GM21367 (cell line): ENCODE measurements around the gene ACOT11.

ENCODE experiments used
- ATAC-seq: cut with Tn5 transposase; IDR thresholded peaks from one replicate; pipeline ENCODE4 v1.9.1; 2021; ENCODE audit not compliant: unreplicated experiment

ACOT11 gene

DNA sequence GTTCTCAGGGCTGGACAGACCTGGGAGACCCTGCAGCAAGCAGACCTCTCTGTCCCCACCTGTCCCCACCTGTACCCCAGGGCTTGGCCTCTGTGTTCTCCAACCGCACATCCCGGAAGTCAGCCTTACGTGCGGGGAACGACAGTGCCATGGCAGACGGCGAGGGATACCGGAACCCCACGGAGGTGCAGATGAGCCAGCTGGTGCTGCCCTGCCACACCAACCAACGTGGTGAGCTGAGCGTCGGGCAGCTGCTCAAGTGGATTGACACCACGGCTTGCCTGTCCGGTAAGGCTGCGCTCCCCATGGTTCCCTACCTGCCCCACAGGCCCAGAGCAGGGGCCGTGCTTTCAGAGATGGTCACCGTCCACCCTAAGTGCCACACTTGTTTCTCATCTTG is 36.5 kb downstream of the ACOT11 start:
- ATAC-seq, result no peak

DNA sequence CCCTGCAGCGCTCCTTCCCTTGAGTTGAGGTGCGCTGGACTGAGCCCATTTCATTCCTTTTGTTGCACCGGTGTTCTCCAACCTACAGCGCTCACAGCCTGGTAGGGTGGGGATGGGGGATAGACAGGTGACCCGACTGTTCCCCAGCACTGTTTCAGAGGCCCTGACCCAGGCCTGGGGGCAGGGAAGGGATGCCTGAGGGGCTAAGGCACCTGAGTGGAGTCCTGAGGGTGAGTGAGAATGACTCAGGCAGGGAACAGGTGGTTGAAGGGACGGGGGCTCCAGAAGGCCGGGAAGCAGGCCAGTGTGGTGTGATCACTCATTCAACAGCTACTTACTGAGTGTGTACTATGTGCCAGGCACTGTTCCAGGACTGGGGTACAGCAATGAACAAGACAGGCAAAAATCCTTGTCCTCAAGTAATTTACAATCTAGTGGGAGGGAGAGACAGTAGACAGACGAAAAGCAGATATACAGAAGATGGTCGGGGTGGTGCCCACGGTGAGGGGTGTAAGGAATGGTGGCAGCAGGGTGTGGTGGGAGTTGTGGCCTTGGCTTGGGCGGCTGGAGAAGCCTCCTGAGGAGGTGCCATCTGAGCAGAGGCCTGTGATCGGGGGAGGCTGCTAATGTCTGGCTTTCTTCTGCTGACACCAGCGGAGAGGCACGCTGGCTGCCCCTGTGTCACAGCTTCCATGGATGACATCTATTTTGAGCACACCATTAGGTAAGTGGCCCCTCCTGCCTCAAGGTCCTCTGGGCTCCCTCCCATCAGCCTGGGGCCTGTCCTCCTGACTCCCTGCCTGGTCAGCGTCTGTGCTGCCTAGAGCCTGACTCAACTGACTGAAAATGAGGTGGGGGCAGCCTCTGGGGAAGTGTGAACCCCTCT is 37.4 kb downstream of the ACOT11 start:
- ATAC-seq, result no peak

DNA sequence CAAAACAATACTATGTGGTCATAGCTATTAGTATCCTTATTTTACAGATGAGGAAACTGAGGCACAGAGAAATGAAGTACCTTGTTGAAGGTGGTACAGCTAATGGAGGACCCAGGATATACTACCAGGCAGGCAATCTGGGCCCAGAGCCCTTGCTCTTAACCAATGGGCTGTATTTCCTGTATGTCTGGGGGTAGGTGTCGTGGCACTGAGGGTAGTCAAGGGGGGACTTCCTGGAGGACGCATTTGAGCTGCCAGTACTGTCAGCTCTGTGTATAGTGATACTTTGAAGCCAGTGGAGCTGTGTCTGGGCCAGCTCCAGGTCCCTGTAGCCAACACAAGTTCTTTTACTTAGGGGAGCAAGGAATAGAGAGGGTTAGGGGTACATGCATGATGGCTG is 40.3 kb downstream of the ACOT11 start:
- ATAC-seq, result no peak

DNA sequence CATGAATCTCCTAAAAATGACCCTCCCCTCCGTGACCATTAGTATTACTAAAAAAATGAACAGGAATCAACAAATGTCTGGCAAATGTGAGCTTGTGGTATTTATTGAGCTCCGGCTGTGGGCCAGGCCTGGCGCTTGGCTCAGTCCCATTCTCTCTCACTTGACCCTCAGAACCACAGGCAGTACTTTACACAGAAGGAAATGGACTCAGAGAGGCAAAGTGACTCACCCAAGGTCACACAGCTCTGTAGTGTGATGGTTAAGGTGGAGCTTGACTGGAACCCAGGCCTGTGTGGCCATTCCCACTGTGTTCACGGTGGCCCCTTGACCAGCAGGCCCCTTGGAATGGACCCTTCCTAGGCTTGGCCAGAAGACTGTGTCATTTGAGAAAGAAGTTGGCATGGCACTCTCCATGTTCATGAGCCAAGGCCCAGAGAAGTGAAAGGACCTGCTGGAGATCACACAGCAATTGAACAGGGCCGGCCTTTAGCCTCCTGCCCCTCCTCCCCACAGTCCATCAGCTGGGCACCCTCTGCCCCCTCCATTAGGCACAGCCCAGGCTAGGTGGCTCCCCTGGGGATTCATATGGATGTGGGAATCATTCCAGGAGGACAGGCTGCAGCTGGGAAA is 43.2 kb downstream of the ACOT11 start:
- no peak for ATAC-seq

DNA sequence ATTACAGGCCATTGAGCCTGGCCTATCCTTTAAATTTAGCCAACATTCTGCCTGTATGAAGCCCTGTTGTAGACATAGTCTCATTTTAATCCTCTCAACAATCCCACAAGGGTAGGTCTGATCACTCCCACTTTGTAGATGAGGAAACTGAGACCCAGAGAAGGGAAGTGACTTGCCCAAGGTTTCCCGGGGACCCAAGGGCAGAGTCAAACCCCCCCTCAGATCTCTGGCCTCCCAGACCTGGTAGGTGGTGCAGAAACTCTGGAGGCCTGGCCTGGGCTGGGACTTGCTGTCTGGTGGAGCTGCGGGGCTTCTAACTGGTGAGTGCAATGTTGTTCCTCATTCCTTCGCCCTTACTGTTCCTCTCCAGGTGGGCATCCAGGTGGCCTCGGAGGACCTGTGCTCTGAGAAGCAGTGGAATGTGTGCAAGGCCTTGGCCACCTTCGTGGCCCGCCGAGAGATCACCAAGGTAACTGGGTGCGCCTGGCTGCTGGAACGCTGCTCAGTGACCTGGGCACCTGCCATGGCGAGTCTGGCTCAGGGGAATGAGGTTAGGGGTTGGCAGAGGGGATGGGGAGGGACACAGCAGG is 45.6 kb downstream of the ACOT11 start:
- no peak for ATAC-seq

DNA sequence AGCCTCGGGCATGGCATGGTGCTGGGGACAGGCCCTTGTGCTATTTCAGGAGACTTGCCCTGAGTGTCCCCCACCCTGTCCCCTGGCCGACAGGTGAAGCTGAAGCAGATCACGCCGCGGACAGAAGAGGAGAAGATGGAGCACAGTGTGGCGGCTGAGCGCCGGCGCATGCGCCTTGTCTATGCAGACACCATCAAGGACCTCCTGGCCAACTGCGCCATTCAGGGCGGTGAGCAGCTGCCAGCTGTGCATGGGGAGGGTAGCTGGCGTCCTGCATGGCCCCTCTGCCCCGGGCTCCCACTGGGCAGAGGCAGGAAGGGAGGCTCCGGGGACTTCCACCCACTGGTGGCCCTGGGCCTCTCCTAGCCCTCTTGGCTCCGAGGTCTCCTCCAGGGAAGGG is 46.4 kb downstream of the ACOT11 start:
- ATAC-seq, result no peak

DNA sequence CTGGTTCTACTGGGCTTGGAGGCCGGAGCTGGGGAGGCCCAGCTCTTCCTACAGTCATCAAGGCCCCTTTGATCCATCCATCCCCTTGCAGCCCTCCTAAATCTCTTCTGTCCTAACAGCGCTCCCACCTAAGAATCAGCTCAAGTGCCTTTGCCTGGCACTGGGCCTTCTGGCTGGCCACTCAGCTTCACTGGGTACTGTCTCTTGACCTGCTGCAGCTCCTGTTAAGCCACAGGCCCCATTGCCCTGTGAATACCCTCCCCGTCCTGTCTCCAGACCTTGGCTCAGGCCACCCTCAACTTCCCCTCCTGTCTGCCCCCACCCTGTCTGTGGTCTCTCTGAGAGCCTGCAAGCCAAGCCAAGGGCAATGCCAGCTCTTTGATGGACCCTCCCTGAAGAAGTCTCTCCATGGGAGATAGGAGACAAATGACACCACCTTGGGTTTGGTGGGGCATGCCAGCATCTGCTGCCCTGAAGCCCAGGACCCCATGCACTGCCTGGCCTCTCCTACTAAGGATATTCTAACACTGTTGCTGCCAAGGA is 48.0 kb downstream of the ACOT11 start:
- no peak for ATAC-seq

DNA sequence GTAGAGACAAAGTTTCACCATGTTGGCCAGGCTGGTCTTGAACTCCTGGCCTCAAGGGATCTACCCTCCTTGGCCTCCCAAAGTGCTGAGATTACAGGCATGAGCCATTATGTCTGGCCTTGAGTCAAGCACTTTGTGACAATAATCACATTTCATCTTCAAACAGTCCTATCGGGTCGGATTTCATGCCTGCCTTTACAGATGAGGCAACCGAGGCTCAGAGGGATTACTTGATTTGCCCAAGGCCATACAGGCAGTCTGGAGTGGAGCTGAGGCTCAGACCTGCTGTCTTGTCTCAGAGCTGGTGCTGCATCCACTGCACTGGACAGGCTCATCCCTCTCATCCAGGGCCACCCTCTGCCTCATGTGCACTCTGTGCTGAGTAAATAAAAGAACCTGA is 48.7 kb downstream of the ACOT11 start:
- ATAC-seq, result no peak

DNA sequence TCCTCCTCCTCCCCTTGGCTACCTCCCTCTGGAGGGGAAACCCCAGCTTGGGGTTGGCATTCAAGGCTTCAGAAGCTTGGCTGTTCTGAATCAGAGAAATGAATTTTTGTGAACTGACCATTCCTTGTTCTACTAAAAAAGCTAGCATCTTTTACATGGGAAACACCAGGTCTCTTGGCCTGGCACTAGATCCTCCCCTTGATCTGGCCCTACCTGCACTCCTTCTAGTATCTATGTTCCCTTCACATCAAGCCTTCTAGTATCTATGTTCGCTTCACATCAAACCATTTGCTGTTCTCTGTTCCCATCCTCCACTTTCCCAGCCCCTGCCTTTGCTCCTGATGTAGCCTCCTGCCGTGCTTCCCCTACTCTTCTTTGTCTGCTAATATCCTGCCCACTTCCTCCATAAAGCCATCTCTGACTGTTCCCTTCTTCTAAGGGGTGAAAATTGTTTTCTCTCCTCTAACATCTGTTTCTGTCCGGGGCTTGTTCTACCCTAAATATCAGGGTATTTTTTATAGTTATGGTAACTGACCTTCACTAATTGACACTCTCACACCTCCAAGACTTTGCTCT is 49.5 kb downstream of the ACOT11 start:
- no peak for ATAC-seq

DNA sequence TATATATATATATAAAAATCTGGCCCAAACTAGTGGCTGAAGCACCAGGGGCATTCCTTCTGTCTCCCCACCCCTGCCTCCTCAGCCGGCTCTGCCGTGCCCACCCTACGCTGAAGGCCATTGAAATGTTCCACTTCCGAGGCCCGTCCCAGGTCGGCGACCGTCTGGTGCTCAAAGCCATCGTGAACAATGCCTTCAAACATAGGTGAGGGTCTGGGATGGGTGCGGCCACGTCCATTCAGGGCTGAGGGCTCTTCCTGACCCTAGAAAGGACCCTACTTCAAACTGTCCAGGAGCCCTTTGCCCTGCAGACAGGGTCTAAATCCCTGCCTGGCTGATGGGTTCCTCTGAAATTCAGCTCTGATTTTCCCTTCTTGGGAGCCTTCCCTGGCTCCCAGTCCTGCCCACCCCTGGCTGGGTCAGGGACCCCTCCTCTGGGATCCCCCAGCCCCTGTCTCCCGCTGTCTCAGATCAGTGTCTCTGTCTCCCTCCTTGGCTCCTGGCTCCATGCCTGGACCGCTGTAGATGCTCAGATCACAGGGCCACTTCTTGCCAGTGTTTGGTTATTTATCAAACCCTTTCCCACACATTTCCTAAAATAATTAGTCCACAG is 51.3 kb downstream of the ACOT11 start:
- no peak for ATAC-seq

DNA sequence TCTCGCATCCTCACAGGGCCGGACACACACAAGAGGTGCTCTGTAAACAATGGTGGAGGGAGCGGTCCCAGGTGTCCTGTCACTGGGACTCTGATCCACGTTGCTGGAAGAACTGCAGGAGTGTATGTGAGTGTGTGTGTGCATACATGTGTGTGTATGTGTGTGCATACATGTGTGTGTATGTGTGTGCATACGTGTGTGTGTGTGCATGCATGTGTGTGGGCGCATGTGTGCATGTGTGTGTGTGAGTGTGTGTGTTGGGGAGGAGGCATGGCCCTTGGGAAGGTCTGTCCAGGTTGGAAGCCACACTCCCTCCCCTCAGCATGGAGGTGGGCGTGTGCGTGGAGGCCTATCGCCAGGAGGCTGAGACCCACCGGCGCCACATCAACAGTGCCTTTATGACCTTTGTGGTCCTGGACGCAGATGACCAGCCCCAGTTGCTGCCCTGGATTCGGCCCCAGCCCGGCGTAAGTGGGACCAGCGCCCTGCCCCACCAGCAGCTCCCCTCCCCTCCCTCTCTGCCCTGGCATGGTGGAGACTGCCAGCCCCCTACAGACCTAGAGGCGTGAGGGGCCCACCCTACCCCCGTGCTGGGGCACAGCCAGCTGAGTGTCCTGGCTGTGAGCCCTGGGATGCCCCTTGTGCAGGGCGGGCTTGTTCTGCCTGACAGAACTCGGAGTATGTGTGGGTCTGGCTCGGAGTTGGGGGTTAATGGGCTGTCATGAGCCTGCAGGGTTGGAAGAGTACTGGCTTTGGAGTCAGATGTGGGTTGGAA is 53.1 kb downstream of the ACOT11 start:
- no peak for ATAC-seq

DNA sequence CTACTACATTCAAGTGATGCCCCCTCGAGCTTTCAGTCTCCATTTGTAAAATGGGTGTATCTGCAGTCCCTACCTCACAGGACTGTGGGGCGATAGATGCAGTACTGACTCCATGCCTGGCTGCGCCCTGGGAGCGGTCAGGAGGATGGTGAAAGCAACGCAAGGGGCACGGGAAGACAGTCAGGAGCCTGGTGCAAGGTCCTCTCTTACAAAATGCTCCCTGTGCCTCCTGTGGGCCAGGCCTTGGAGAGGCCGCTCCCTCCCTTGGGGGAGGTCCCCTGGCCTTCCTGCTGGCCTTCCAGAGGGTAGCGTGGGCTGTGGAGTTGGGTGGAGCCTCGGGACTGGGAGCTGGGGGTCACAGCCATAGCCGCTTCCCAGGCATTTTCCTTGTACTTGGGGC is 53.7 kb downstream of the ACOT11 start:
- no peak for ATAC-seq

DNA sequence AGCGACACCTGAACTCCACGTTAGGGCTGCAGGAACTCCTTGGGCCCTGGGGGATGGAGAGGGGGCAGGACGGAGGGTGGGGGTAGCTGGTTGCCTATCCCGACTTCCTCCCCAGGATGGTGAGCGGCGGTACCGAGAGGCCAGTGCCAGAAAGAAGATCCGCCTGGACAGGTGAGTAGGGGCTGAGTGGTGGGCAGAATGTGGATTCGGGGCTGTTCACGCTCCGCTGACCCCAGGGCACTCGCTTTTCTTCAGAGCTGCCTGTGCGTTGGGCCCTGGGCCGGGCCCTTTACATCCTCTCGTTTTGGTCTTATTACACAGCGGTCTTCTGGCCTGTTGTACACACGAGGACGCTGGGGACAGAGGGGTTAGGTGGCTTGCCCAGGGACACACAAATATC is 54.5 kb downstream of the ACOT11 start:
- ATAC-seq, result no peak

DNA sequence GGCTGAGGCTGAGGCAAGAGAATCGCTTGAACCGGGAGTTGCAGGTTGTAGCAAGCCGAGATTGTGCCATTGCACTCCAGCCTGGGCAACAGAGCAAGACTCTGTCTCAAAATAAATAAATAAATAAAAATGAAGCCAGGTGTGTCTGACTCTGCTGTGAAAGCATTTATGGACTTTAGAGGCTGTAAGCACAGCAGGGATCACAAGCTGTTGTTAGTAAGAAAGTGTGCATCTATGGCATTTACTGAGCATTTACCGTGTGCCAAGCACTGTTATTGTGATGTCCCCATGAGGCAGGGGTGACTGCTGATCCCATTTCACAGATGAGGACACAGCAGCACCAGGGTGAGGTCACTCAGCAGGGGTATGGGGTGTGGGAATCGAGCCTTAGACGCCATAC is 55.2 kb downstream of the ACOT11 start:
- ATAC-seq, result no peak

DNA sequence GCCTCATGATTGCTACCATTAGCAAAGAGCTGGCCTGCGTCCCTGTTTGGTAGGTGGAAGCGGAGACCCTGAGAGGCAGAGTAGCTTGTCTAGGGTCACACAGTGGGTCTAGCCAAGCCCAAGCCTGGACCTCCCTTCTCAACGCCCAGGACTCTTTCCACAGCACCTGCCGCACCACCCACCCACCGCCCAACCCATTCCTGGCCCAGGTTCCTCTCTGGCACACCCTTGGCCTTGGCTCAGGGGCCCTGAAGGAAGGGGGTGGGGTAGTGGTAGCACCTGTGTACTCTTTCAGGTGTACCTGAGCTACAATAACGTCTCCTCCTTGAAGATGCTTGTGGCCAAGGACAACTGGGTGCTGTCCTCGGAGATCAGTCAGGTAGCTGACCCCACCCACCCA is 56.0 kb downstream of the ACOT11 start:
- ATAC-seq, result no peak

DNA sequence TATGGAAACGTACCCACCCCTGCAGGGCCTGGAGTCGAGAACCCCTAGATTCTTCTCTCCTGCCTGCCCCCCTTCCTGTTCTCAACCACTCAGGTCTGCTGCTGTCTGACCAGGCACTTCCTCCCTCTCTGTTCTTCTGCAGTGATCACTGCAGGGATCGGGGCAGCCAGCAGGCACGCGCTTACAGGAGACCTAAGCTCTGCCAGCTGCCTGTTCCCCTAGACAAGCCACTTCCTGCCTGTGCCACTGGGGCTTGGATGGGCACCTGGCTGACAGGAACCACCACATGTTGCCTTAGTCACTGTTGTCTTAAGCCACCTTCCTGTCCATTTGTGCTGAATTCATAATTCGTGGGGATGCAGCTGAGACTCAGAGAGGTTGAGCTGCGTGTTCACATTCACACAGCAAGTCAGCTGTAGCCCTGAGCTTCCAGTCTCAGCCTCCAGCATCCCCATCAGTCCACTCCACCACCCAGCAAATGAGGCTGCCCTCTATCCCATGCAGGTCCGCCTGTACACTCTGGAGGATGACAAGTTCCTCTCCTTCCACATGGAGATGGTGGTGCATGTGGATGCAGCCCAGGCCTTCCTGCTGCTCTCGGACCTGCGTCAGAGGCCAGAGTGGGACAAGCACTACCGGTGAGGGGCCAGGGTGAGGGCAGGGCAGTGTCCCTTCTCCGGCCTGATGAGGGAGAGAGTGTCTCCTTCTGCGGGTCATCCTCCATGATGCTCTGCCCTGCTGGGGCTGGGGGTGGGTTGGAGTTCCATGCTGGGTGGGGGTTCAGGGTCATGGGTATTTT is 56.7 kb downstream of the ACOT11 start:
- ATAC-seq, result no peak

DNA sequence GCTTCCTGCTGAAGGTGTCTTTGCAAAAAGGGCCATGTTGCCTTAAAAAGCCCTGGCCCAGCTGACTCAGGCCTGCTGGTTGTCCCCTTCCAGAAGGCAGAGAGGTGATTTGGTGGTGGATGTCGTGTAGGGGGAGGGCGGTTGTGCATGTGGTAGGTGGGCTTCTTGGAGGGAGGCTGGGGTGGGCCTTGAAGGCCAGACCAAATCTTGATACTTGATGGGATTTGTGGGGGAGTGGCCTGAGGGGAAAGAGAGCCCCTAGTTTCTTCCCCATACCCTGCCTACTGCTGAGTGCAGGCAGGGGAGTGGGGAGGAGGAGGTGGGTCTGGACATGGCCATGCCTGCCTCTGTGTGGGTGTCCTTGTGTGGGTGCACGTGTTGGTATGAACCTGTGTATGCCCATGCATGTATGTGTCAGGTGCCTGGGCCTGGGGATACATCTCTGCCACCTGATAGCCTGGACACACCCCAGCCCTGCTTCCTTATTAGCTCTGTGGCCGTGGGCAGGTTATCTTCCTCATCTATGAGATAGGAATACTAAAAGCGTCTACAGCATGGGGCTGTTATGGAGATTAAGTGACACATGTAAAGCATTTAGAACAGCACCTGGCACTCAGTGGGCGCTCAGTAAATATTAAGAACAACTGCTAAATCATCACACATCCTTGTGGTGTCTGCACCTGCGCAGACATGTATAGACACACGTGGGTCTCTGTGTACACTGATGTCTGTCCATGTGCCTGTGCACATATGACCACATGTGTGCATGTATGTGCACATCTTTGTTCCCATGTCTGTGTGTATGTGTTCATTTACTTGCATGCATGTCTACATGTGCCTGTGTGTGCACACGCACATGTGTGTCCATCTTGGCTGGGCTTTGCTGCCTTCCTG is 58.3 kb downstream of the ACOT11 start:
- ATAC-seq, result no peak

DNA sequence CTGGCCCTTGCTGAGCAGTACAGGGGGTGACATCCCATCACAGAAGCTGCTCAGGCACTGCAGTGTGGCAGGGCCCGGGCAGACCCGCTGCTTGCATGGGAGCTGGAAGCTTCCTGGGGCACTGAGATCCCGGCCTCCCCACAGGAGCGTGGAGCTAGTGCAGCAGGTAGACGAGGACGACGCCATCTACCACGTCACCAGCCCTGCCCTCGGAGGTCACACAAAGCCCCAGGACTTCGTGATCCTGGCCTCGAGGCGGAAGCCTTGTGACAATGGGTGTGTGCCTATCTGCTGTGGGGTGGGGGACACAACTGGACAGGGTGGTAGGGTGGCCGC is 58.9 kb downstream of the ACOT11 start:
- ATAC-seq, result no peak
